NCI-H2081 (cell line): ENCODE results near the gene CTPS2.
"Not testable (repeated sequence)": the region's sequence is repeated elsewhere in the genome, so short reads cannot be mapped to it uniquely, and the experiment has no call there.

ENCODE experiments used
- DNase-seq, 2 experiments: peaks; one replicate each; lab custom pipeline; 2025; lab: John Stamatoyannopoulos, UW

The CTPS2 gene

GRCh38 chrX:16604337-16604736 lies 108.1 kb downstream of the CTPS2 start:
- no peak for DNase-seq

- DNase-seq: no peak
Observed at GRCh38 chrX:16603822-16604221, 108.6 kb downstream of the CTPS2 start.

DNA sequence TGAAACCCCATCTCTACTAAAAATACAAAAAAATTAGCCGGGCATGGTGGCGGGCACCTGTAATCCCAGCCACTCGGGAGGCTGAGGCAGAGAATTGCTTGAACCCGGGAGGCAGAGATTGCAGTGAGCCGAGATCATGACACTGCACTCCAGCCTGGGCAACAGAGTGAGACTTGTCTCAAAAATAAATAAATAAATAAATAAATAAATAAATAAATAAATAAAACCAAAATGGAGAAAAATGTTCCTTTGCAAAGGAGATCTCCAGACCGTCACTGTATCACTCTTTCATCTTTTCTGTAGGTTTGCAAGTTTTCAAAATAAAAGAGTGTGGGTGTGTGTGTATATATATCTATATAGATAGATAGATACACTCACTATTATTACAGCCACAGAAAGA lies 109.2 kb downstream of the CTPS2 start:
- not testable (repeated sequence) for DNase-seq

- DNase-seq: no peak
Observed at GRCh38 chrX:16601885-16602284, 110.6 kb downstream of the CTPS2 start.

DNA sequence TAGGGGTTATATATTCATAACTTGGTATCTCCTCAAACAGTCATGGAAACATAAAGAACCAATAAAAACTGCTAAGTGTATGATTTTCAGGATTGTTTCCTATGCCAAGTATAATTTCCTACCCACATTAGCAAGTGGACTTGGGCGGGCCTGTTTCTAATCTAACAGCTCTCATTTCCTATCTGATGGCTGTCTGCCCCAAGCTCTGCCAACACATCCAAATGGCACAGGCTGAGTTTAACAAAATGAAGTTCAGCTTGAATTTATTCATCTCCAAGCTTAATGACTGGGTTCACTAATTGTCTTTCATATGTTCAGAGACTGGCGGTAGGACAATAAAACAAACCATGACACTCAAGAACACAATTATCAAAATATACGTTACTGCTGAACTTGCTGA lies 118.0 kb downstream of the CTPS2 start:
- DNase-seq: peak in 1 of 2 experiments; percentile 37

GRCh38 chrX:16593801-16594200 lies 118.7 kb downstream of the CTPS2 start:
- DNase-seq: no peak

GRCh38 chrX:16592194-16592770 lies 120.2 kb downstream of the CTPS2 start:
- DNase-seq: no peak

DNA sequence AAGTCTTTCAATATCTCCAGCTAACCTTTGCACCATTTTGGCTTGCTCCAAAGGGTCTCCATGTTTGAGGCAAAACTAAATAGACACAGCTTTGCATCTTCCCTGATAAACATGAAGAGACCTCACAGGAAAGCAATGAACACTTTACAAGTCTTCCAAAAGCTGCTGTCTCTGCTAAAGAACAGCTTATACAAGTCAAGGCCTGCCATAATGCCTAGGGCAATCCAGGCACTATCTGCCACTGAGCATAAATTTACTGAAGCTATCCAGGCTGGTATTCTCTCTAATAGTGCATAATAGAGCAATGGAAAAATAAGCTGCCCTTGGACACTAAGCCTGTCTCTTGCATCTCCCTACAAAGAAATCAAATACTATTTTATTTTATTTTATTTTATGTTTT lies 122.6 kb downstream of the CTPS2 start:
- no peak for DNase-seq

GRCh38 chrX:16589211-16589610 lies 123.3 kb downstream of the CTPS2 start:
- DNase-seq: no peak

DNA sequence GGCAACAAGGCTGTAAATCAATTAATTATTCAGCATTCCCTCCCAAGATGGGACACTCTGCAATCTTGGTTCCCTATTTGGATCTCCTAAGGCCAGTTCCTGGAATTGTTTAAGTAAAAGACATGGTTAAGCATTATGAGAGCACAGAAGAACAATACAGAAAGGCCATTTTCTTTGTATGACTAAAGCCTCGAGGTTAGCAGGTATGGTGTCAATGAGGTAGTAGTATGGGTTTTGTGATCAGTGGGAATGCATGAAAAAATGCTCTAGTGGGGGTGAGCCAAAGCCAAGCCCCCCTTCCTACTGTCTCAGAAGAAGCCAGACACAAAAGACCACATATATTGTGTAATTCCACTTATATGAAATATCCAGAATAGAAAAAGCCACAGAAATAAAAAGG lies 124.2 kb downstream of the CTPS2 start:
- no peak for DNase-seq

DNA sequence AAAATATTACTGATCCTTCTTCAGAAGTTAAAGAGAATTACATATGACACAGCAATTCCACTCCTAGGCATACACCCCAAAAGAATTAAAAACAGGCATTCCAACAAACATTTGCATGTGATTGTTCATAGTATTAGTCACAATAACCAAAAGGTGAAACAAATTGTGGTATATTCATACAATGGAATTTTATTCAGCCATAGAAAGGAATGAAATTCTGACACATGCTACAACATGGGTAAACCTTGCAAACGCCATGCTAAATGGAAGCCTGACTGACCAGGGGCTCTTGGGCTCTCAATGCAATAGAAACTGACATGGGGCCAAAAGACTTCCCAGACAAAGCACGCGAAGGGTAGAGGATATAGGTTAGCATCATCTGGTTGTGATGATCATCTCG lies 124.6 kb downstream of the CTPS2 start:
- DNase-seq: no peak

DNA sequence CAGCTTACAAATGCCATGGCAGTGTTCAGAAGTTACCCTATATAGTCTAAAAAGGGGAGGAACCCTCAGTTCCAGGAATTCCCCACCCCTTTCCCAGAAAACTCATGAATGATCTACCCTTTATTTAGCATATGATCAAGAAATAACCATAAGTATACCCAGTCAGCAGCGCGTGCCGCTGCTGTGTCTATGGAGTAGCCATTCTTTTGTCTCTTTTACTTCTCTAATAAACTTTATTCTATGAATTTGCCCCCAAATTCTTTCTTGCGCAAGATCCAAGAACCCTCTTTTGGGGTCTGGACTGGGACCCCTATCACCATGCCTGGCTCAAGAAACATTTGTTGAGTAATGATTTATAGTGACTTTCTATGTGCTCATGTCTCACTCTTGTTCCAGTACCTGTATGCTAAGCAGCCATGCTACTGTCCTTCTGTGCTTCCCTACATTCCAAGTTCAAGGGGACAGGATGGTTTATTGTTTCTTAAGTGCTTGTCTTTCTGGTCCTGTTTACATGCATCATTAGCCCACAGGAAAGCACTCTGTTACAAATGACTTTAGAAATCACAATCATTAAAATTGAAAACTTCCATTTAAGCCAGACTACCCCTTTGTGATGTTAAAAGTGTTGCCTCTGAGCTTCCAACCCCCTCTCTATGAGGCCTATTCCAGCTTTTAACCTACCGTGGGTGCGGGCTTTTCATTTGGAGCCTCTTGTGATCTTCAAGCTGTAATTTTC lies 125.9 kb downstream of the CTPS2 start:
- no peak for DNase-seq

DNA sequence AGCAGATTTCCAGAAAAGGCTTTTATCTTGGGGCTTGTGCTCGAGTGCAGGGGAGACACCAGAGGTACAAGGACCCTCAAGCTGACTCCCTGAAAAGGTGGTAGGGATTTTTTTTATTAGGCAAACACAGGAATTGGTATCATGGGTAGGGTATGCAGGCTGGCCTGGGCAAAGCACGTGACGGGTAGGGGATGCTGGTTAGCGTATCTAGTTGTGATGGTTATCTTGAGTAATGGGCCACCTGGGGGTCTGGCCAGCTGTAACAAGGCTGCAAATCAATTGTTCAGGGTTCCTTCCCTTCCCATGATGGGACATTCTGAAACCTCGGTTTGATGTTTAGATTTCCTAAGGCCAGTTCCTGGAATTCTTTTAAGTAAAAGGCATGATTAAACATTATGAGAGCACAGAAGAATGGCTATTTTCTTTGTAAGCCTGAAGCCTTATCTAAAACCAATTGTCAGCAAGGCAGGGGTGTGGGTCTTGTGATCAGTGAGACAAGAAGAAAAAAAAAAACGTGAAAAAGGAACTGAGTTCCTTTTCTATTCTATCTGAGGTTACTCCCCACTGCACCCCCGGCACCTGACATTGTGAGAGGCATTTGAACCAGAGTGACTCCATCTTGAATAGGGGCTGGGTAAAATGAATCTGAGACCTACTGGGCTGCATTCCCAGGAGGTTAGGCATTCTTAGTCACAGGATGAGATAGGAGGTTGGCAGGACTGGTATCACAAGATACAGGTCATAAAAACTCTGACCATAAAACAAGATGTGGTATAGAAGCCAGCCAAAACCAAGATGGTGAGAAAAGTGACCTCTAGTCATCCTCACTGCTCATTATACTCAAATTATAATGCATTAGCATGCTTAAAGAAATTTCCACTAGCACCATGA lies 126.7 kb downstream of the CTPS2 start:
- no peak for DNase-seq

GRCh38 chrX:16580004-16580797 lies 132.3 kb downstream of the CTPS2 start:
- not testable (repeated sequence) for DNase-seq

DNA sequence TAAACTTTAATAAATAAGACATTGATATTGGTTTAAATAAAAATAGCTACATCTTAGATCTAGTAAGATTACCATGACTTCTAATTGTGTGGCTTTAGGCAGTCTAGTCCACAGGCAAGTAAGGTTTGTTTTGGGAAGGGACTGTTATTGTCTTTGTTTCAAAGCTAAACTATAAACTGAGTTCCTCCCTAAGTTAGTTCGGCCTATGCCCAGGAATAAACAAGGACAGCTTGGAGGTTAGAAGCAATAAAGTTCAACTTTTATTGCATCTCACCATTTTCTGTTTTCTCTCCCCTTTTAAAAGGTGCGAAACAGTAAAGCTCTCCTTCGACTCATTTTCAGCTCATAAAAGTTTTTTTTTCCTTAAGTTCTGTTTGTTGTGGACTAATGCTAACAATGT lies 133.0 kb downstream of the CTPS2 start:
- no peak for DNase-seq

DNA sequence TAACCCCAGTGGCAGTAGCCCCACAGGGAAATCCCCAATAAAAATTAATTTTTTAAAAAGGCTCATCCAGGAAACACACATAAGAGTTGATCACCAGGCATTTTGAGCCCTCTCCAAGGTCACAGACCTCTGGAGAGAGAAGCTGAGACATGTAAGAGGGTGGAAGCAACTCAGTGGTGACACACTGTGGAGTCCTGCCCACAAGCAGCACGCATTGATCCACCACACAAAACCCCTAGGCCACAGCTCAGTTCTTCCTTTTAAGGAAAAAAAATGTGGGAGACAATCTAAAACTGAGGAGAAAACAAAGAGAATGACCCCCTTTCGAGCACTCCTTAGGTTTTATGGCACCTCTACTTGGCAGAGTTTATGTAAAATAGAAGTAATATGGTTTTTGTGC lies 134.3 kb downstream of the CTPS2 start:
- DNase-seq: no peak

GRCh38 chrX:16577483-16578029 lies 134.9 kb downstream of the CTPS2 start:
- no peak for DNase-seq

- not testable (repeated sequence) for DNase-seq
Observed at GRCh38 chrX:16575388-16575787, 137.1 kb downstream of the CTPS2 start.

GRCh38 chrX:16573781-16574180 lies 138.7 kb downstream of the CTPS2 start:
- DNase-seq: no peak

DNA sequence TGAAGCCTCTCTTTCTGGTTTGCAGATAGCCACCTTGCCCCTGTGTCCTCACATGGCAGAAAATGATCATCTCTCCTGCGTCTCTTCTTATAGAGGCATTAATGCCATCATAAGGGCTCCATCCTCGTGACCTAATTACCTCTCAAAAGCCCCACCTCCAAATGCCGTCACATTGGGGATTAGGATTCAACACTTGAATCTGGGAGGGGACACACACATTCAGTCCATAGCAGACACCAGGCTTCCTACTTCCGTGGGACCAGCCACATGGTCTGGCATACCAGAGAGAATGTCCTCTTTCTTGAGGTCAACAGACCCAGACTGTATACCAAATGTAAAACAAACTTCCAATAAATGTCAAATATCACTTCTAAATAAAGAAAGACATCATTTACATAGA lies 144.8 kb downstream of the CTPS2 start:
- DNase-seq: no peak

GRCh38 chrX:16566571-16566970 lies 145.9 kb downstream of the CTPS2 start:
- DNase-seq: no peak

- DNase-seq: no peak
Observed at GRCh38 chrX:16560173-16560572, 152.3 kb downstream of the CTPS2 start.
